C4-2B (cell line): ENCODE results near the gene GANAB.

Experiments used
- ZFX ChIP-seq: fragments of 450-650 bp; IDR thresholded peaks from 2 replicates; pipeline ENCODE4 v1.6.1; 2017
- TF ChIP-seq, protein P1 (sequence below): fragments of 450-650 bp; conservative IDR thresholded peaks from 2 replicates; pipeline ENCODE4 v1.5.1; 2017; ENCODE audit warnings: mild to moderate bottlenecking

GRCh38 chr11:62666259-62666926, 20.0 kb upstream of the GANAB start:
- TF ChIP-seq, protein P1, sequence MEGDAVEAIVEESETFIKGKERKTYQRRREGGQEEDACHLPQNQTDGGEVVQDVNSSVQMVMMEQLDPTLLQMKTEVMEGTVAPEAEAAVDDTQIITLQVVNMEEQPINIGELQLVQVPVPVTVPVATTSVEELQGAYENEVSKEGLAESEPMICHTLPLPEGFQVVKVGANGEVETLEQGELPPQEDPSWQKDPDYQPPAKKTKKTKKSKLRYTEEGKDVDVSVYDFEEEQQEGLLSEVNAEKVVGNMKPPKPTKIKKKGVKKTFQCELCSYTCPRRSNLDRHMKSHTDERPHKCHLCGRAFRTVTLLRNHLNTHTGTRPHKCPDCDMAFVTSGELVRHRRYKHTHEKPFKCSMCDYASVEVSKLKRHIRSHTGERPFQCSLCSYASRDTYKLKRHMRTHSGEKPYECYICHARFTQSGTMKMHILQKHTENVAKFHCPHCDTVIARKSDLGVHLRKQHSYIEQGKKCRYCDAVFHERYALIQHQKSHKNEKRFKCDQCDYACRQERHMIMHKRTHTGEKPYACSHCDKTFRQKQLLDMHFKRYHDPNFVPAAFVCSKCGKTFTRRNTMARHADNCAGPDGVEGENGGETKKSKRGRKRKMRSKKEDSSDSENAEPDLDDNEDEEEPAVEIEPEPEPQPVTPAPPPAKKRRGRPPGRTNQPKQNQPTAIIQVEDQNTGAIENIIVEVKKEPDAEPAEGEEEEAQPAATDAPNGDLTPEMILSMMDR = no peak
- no peak for TF ChIP-seq ZFX
